Stimulated activated CD8-positive, alpha-beta memory T cell treated with anti-CD3 and anti-CD28 coated beads, Interleukin-4, amount 100 ng/mL, for 24 hours (primary cell): Measurements from ENCODE around the gene MAGI1.
"Not testable (repeated sequence)": the region's sequence is repeated elsewhere in the genome, so short reads cannot be mapped to it uniquely, and the experiment has no call there.

ENCODE experiments used
- DNase-seq: peaks from one replicate; pipeline ENCODE4 v3.0.0-alpha.2; 2020; ENCODE audit warnings: low read depth

Gene MAGI1

GRCh38 chr3:66038384-66038725, 363 bp downstream of the MAGI1 start:
- DNase-seq = no peak

- no peak for DNase-seq
These were observed 740 bp downstream of the MAGI1 start for GRCh38 chr3:66037986-66038369.

- no peak for DNase-seq
These were observed 1.3 kb downstream of the MAGI1 start for GRCh38 chr3:66037330-66037985.

GRCh38 chr3:66036586-66037148, 2.1 kb downstream of the MAGI1 start:
- DNase-seq = no peak

GRCh38 chr3:66035763-66036477, 2.8 kb downstream of the MAGI1 start:
- no peak for DNase-seq

GRCh38 chr3:66033241-66034138, 5.2 kb downstream of the MAGI1 start:
- no peak for DNase-seq

- DNase-seq = no peak
These were observed 7.5 kb downstream of the MAGI1 start for GRCh38 chr3:66031102-66031698.

GRCh38 chr3:66029443-66029842, 9.3 kb downstream of the MAGI1 start:
- DNase-seq = no peak

- DNase-seq = no peak
These were observed 9.7 kb downstream of the MAGI1 start for GRCh38 chr3:66029014-66029413.

GRCh38 chr3:66028457-66028856, 10.3 kb downstream of the MAGI1 start:
- DNase-seq = no peak

GRCh38 chr3:66027099-66027498, 11.6 kb downstream of the MAGI1 start:
- DNase-seq = not testable (repeated sequence)

GRCh38 chr3:66023738-66024385, 14.9 kb downstream of the MAGI1 start:
- no peak for DNase-seq

GRCh38 chr3:66023229-66023628, 15.5 kb downstream of the MAGI1 start:
- no peak for DNase-seq

- no peak for DNase-seq
These were observed 17.0 kb downstream of the MAGI1 start for GRCh38 chr3:66021731-66022131.

GRCh38 chr3:66019896-66020295, 18.8 kb downstream of the MAGI1 start:
- no peak for DNase-seq

- DNase-seq = no peak
These were observed 20.4 kb downstream of the MAGI1 start for GRCh38 chr3:66018057-66019033.

- DNase-seq = no peak
These were observed 21.1 kb downstream of the MAGI1 start for GRCh38 chr3:66017591-66017990.

- no peak for DNase-seq
These were observed 21.6 kb downstream of the MAGI1 start for GRCh38 chr3:66017084-66017483.

- DNase-seq = no peak
These were observed 22.9 kb downstream of the MAGI1 start for GRCh38 chr3:66015841-66016240.

GRCh38 chr3:66014651-66015050, 24.1 kb downstream of the MAGI1 start:
- DNase-seq = no peak
